Gastroesophageal sphincter (tissue), 3 donors: ENCODE results near the gene SPAG16.
"Not testable (repeated sequence)": the region's sequence is repeated elsewhere in the genome, so short reads cannot be mapped to it uniquely, and the experiment has no call there.

Experiments
- CTCF ChIP-seq, 4 experiments: fragments of 200-600 bp in 2 of 4; fragments of 450-650 bp in 2 of 4; sonication (generic) in 1 of 4; IDR thresholded peaks; one replicate each; pipeline ENCODE4 v1.5.1; 2017 to 2019; ENCODE audit warnings: antibody characterized with exemption in 4 of 4, mild to moderate bottlenecking in 2 of 4, moderate library complexity in 2 of 4
- EP300 ChIP-seq: sonication (generic); formaldehyde crosslinking; IDR thresholded peaks from one replicate; pipeline ENCODE4 v1.6.1; 2017; ENCODE audit warnings: antibody characterized with exemption, mild to moderate bottlenecking

- TF ChIP-seq EP300; CTCF (IDR thresholded peaks at IDR 0.05): not testable (repeated sequence)
Observed at GRCh38 chr2:213718411-213718810, 434.1 kb downstream of the SPAG16 start.
